HG03103 (cell line): Measurements from ENCODE around the gene FTL.

ENCODE experiments used
- ATAC-seq: cut with Tn5 transposase; IDR thresholded peaks from one replicate; pipeline ENCODE4 v1.9.1; 2021; ENCODE audit warnings: low read depth; ENCODE audit not compliant: unreplicated experiment

The FTL gene

GRCh38 chr19:48989701-48990291 is 24.7 kb downstream of the FTL start:
- no peak for ATAC-seq

DNA sequence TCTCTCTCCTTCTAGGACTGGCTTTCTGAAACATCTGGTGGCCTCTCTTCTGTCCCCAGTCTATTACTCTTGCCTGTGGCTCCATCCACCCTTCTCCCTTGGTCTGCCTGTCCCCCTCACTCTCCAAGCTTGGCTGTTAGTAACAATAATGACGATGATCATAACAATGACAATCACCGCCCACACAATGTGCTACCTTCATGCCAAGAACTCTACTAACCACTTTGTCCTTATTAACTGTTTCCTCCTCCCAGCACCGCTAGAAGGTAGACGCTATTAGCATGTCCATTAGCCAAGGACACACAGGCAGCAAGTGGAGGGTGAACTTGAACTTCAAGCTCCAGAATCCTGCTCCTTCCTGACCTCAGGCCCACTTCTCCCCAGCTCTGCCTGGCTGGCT is 25.3 kb downstream of the FTL start:
- no peak for ATAC-seq

DNA sequence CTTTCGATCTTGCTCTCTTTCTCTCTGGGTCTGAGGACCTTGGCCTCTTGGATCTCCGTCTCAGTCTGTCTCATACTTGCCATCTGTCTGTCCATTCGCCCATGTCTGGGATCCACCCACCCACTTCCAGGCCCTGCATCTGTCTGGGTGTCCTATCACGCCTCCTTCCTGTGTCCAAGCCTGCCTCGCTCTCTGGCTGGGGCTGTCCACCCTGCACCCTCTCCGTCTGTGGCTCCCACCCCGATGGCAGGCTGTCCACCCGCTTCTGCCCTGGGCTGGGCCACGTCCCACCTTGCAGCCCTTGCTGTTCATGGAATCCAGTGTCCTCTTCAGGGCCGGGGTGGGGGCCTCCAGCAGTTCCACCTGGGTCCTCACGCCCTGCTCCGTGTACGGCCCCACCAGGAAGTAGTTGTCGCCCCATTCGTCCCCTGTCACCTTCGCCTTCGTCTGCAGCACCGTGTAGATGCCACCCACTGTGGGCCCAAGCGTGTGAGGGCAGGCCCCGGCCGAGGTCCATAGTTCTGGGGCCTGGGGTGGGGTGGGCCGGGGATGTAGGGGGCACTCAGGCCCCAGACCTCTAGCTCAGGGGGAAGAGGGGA is 26.0 kb downstream of the FTL start:
- no peak for ATAC-seq

DNA sequence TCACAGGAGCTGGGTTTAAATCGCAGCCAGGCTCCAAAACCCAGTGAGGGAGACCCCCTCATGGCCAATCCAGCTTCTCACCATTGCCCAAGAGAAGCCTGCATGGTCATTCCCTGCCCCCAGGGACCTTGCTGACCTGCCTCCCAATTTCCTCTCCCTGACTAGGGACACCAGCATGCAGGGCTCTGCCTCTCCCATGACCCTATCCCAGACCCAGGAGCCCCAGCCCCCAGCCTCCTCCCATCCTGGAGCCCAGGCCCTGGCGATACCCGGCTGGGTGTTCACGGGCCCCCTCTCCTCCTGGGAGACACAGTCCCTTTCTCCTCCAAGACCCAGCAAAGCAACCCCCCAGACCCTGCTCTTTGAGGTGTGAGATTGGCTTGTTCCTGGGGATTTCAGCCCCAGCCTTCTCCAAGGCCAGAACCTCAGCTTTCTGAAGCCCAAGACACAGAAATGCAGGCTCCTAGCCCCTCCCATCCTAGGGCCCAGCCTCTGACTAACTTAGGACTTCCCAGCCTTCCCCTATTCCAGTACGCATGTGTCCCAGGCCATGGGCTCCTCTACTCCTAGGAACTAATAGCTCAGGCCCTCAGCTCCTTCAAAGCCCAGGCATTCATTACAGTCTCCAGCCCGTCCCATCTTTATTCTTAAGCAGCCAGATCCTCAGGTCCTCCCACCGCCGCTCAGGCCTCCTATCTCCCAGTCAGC is 26.9 kb downstream of the FTL start:
- no peak for ATAC-seq

GRCh38 chr19:48992581-48993174 is 27.6 kb downstream of the FTL start:
- no peak for ATAC-seq

DNA sequence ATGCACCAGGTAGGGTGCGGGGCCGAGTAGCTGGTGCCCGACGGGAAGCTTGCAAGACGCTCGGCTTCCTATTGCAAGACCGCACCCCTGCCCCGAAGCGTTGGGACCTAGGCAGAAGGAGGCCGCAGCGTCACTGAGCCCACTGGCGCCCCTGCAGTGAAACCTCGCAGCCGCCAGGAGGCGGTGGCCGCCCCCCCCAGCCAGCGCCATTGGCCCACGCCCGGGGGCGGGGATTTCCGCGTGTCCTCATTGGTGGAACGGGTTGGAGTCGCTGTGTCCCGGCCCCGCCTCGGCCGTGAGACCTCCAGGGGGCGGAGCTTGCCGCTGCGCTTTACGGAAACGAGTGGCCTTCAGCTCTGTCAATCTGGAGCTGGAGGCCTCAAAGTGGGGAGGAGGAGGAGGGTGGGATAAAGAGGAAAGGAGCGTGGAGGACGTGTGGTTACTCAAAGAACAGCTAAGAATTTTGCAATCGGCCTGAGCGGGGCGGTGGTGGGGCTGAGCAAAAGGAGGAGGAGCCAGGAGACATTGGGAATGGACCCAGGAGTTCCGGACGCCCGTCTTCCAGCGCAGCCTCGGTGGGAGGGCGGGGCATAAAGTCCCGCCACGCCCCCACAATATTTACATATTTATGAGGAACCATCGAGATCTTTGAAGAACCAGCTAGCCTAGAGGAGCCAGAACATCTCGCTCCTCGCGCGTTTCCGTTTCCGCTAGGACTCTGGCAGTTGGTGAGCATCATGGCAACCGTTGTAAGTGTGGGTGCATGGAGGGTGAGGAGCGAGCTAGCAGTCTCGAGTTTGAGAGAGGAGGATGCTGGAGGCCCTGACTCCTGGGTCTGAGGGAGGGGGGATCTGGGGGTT is 28.3 kb downstream of the FTL start, which contains the start of the genes GYS1 and RUVBL2:
Gene GYS1, minus strand, starts transcription at position 135 of the 860 bp plus-strand sequence. CDS start 197 bp downstream, outside the sequence.
Gene RUVBL2, plus strand, starts transcription at position 713 of the 860 bp plus-strand sequence. Its CDS starts 25 bp downstream, at position 738.
- peak; percentile 68 for ATAC-seq

- no peak for ATAC-seq
Observed at GRCh38 chr19:48994035-48994386, 28.9 kb downstream of the FTL start.

GRCh38 chr19:48997972-48998371 is 32.9 kb downstream of the FTL start:
- ATAC-seq = no peak

DNA sequence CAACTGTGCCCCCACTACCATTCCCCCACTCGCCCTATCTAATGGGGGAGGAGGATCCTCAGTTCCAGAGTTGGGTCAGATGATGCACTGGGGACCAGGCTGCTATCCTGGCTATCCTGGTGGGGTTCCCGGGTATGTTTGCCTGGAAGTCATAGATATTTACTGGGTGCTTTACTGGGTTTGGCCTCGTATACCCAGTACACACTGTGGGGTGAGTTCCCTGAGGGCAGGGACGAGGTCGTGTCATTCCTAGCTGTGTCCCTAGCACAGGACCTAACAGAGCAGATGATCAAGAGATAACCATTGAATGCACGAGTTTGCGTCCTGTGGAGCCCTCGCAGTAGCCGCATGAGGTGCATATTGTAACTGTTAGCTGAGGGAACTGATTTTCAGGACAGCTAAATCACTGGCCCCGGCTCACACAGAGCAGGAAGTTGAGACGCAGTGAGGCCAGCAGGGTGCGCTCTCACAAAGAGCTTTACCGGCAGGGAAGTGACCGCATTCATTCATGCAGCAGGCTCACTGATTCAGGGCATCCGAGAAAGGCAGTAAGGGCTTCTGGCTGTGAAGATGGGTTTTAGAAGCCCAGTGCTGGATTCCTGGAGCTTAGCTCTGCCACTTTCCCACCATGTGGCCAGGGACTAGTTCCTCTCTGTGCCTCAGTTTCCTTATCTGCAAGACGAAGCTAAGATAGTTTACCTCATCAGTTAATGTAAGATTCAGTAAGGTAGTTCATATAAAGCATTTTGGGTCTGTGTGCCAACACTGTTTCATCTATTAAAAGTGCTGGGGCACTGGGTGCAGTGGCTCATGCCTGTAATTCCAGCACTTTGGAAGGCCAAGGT is 34.6 kb downstream of the FTL start:
- no peak for ATAC-seq

DNA sequence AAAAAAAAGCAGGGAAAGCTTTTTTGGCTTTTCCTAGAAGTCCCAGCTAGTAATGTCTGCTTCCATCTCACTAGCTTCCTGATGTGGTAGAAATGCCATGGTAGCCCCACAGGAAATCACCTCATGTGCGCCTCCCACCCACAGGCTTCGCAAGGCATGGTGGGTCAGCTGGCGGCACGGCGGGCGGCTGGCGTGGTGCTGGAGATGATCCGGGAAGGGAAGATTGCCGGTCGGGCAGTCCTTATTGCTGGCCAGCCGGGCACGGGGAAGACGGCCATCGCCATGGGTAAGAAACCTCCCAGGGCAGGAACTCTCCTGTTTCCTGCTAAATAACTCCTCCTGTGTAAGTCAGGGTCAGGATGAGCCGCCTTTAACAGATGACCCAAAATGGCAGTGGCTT is 39.0 kb downstream of the FTL start:
- no peak for ATAC-seq

DNA sequence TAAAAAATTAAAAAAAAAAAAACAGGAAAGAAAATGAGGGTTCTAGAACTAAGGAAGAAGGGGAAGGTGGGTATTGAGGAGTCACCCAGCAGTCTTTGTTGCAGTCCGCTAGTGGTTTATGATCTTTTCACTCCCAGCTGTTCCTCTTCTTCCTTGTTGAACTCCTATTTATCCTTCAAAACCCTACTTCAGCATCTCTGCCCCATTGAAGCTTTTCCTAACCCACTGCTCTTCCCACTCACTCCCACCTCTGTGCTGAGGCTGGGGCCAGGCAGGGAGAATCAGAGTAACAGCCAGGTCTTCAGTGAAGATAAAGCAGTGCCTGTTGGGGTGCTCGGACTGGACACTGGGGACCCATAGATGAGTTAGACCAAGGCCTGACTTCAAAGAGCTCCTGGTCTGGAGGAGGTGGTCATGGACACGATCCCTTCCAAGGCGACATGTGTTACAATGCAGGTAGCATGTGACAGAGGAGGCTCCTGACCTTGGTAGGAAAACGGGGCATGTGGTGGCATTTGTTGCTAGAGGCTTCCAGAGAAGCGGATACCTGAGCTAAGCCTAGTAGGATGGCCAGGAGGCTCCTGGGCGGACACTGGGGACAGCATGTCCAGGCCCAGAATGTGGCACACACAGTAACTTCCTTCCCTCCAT is 40.0 kb downstream of the FTL start:
- ATAC-seq = no peak

DNA sequence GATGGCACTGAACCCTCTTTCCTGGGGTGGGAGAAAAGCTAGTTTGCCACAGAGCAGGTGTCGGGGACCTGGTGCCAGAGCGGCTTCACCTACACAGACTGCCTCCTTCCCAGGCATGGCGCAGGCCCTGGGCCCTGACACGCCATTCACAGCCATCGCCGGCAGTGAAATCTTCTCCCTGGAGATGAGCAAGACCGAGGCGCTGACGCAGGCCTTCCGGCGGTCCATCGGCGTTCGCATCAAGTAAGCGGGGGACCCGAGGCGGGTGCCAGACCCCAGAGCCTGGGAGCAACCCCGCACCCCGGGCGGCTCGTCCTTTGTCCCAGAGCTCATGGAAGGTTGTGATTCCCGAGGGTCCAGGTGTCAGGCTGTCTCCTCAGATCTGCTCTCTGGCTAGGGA is 41.8 kb downstream of the FTL start:
- no peak for ATAC-seq

DNA sequence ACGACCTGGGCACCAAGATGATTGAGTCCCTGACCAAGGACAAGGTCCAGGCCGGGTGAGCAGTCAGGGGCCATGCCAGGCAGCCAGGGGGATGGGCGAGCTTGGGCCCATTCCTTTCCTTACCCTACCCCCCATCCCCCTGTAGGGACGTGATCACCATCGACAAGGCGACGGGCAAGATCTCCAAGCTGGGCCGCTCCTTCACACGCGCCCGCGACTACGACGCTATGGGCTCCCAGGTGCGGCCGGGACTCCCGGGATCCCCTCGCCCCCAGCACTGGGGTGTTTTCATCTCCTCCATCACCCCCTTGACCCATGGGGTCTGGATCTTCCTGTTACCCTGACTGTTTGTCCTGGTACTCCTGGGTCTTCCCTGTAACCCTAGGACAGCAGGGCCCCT is 44.7 kb downstream of the FTL start:
- ATAC-seq = no peak

DNA sequence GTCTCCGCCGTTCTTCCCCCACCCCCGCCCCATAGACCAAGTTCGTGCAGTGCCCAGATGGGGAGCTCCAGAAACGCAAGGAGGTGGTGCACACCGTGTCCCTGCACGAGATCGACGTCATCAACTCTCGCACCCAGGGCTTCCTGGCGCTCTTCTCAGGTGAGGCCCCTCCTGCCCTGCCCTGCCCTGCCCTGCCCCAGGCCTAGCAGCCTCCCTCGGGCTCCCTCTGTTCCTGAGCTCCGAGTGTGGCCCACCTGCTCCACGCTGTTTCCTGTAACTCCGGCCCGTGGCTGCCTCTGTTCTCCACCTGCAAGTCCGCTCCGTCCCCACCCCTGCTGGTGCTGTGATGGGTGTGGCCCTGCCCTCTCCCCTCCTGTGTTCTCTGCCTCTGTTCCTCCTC is 45.3 kb downstream of the FTL start:
- ATAC-seq = no peak

DNA sequence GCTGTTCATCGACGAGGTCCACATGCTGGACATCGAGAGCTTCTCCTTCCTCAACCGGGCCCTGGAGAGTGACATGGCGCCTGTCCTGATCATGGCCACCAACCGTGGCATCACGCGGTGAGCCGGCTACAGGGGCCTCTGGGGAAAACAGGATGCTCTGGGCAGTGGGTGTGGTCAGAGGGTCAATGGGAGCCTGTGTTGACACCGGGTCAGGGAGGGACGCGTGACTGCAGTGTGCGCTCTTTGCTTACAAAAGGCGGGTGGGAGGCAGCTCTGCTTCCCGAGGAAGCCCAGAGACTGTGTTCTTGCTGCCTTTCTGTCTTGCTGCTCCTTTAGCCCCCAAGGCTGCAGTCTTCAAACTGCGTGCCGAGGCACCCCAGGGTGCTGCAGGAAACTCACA is 46.1 kb downstream of the FTL start:
- ATAC-seq = no peak

DNA sequence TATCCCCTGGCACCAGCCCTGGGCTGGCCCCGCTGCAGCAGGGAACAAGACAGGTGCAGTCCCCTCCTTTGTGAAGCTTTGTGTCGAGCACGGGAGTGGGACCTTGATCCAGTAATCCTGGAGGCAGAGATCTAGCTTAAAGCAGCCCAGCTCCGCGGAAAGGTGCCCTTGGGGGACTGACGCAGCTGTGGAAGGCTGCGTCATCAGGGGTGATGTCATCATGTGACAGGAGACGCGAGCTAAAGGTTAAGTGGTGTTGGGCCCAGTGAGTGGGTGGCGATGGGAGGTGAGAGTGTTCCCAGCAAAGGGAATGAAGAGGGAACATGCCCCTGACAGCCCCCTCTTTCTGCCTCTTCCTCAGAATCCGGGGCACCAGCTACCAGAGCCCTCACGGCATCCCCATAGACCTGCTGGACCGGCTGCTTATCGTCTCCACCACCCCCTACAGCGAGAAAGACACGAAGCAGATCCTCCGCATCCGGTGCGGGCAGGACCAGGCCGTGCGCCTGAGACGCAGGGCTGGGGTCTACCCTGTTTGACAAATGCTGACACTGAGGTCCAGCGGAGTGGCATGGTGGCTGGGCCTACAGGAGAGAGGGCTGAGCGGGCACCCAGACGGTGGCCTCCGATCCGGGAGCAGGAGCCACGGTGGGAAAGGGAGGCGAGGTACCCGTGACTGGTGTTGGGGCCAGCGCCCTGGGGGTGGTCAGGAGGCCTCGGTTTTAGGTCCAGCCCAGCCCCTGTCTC is 49.2 kb downstream of the FTL start:
- ATAC-seq = no peak

DNA sequence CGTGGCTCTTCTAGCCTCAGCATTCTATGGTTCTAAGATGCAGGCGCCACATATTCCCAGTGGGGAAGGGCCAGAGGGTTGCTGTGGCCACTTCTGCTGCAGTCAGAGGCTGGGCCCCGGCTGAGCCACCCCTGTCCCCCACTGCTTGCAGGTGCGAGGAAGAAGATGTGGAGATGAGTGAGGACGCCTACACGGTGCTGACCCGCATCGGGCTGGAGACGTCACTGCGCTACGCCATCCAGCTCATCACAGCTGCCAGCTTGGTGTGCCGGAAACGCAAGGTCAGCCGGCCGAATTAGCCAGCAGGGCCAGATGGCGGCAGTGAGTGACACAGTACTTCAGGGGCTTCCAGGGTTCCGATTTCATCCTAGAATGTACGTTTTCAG is 49.8 kb downstream of the FTL start:
- ATAC-seq = no peak

- ATAC-seq = no peak
Observed at GRCh38 chr19:49016067-49016839, 51.1 kb downstream of the FTL start.
